ENCODE results near the gene MYO15A.
"Not testable (repeated sequence)": the region's sequence is repeated elsewhere in the genome, so short reads cannot be mapped to it uniquely, and the experiment has no call there.

The MYO15A gene

GRCh38 chr17:18205861-18206260 lies 97.3 kb downstream of the MYO15A start:
- Histone ChIP-seq H3K4me1 (ENCODE audit: insufficient read depth, low read length) (0 out of 2 replicates have a peak, but pooled peaks cover 3% of the 10 kb centered on the region), H3K36me3 (ENCODE audit: insufficient read depth, low read length) (peaks cover 62% of the 10 kb centered on the region)

GRCh38 chr17:18206962-18207361 lies 98.4 kb downstream of the MYO15A start:
- Histone ChIP-seq H3K4me1 (ENCODE audit: insufficient read depth, low read length) (0 out of 2 replicates have a peak, but pooled peaks cover 3% of the 10 kb centered on the region), H3K9ac (ENCODE audit: low read depth, low read length) (no peak overlapping the region), H3K4me3 (ENCODE audit: low read length) (no peak overlapping the region), H3K36me3 (ENCODE audit: insufficient read depth, low read length) (peaks cover 58% of the 10 kb centered on the region), H3K9me3 (ENCODE audit: insufficient read depth, low read depth, low read length) (no peaks in the 10 kb centered on the region), H3K27ac (ENCODE audit: low read depth, low read length) (no peak overlapping the region), H3K27me3 (ENCODE audit: insufficient read depth, low read length) (no peaks in the 10 kb centered on the region)

More at GRCh38 chr17:18205861-18206260, 97.3 kb downstream of the MYO15A start:
- Histone ChIP-seq H3K9me3 (ENCODE audit: insufficient read depth, low read depth, low read length) (no peaks in the 10 kb centered on the region), H3K4me3 (ENCODE audit: low read length) (no peak overlapping the region), H3K9ac (ENCODE audit: low read depth, low read length) (no peak overlapping the region), H3K27me3 (ENCODE audit: insufficient read depth, low read length) (no peaks in the 10 kb centered on the region), H3K27ac (ENCODE audit: low read depth, low read length) (no peak overlapping the region)
- 95% methylated on average over 2 of the region's 2 CpGs for WGBS

GRCh38 chr17:18208092-18208491 lies 99.5 kb downstream of the MYO15A start:
- Histone ChIP-seq H3K4me1 (ENCODE audit: insufficient read depth, low read length) (no peaks in the 10 kb centered on the region), H3K36me3 (ENCODE audit: insufficient read depth, low read length) (peaks cover 58% of the 10 kb centered on the region)
- WGBS = 96% methylated on average over 19 of the region's 19 CpGs

GRCh38 chr17:18213666-18214270 lies 105.2 kb downstream of the MYO15A start:
- Histone ChIP-seq H3K9me3 (ENCODE audit: insufficient read depth, low read depth, low read length) (no peaks in the 10 kb centered on the region), H3K27ac (ENCODE audit: low read depth, low read length) (no peak overlapping the region), H3K4me3 (ENCODE audit: low read length) (no peak overlapping the region), H3K27me3 (ENCODE audit: insufficient read depth, low read length) (no peaks in the 10 kb centered on the region), H3K36me3 (ENCODE audit: insufficient read depth, low read length) (peaks cover 19% of the 10 kb centered on the region), H3K4me1 (ENCODE audit: insufficient read depth, low read length) (no peaks in the 10 kb centered on the region; the same call in 1 of the 2 replicates), H3K9ac (ENCODE audit: low read depth, low read length) (no peak overlapping the region)
- 87% methylated on average over 7 of the region's 7 CpGs for WGBS

More at GRCh38 chr17:18208092-18208491, 99.5 kb downstream of the MYO15A start:
- Histone ChIP-seq H3K4me3 (ENCODE audit: low read length) (no peak overlapping the region), H3K9ac (ENCODE audit: low read depth, low read length) (no peak overlapping the region), H3K27ac (ENCODE audit: low read depth, low read length) (no peak overlapping the region), H3K27me3 (ENCODE audit: insufficient read depth, low read length) (no peaks in the 10 kb centered on the region), H3K9me3 (ENCODE audit: insufficient read depth, low read depth, low read length) (no peaks in the 10 kb centered on the region)

GRCh38 chr17:18216906-18217305 lies 108.3 kb downstream of the MYO15A start:
- not testable (repeated sequence) for H3K9ac ChIP-seq (ENCODE audit: low read depth, low read length); H3K4me1 ChIP-seq (ENCODE audit: insufficient read depth, low read length); H3K27me3 ChIP-seq (ENCODE audit: insufficient read depth, low read length); H3K27ac ChIP-seq (ENCODE audit: low read depth, low read length); H3K4me3 ChIP-seq (ENCODE audit: low read length); H3K9me3 ChIP-seq (ENCODE audit: insufficient read depth, low read depth, low read length); H3K36me3 ChIP-seq (ENCODE audit: insufficient read depth, low read length)
- 88% methylated on average over 11 of the region's 11 CpGs for WGBS

- no peak overlapping the region for H3K4me3 ChIP-seq (ENCODE audit: low read length)
- H3K27me3 ChIP-seq (ENCODE audit: insufficient read depth, low read length) = no peaks in the 10 kb centered on the region
- H3K36me3 ChIP-seq (ENCODE audit: insufficient read depth, low read length) = no peaks in the 10 kb centered on the region
- no peak overlapping the region for H3K9ac ChIP-seq (ENCODE audit: low read depth, low read length)
- no peaks in the 10 kb centered on the region for H3K9me3 ChIP-seq (ENCODE audit: insufficient read depth, low read depth, low read length)
- H3K4me1 ChIP-seq (ENCODE audit: insufficient read depth, low read length) = no peaks in the 10 kb centered on the region; the same call in 1 of the 2 replicates
- no peak overlapping the region for H3K27ac ChIP-seq (ENCODE audit: low read depth, low read length)
- WGBS = 24% methylated on average over 5 of the region's 6 CpGs
Observed at GRCh38 chr17:18217412-18218015, 109.0 kb downstream of the MYO15A start.

GRCh38 chr17:18218756-18219415 lies 110.3 kb downstream of the MYO15A start:
- Histone ChIP-seq H3K9ac (ENCODE audit: low read depth, low read length) (no peak overlapping the region), H3K9me3 (ENCODE audit: insufficient read depth, low read depth, low read length) (no peaks in the 10 kb centered on the region), H3K4me3 (ENCODE audit: low read length) (no peak overlapping the region), H3K36me3 (ENCODE audit: insufficient read depth, low read length) (no peaks in the 10 kb centered on the region), H3K27me3 (ENCODE audit: insufficient read depth, low read length) (no peaks in the 10 kb centered on the region), H3K27ac (ENCODE audit: low read depth, low read length) (no peak overlapping the region), H3K4me1 (ENCODE audit: insufficient read depth, low read length) (peaks cover 2% of the 10 kb centered on the region)
- 88% methylated on average over 4 of the region's 4 CpGs for WGBS

GRCh38 chr17:18224053-18224386 lies 115.5 kb downstream of the MYO15A start:
- WGBS = 70% methylated on average over 4 of the region's 4 CpGs
- peaks cover 11% of the 10 kb centered on the region for H3K4me1 ChIP-seq (ENCODE audit: insufficient read depth, low read length)
- peak overlapping the region; percentile 99 for H3K27ac ChIP-seq (ENCODE audit: low read depth, low read length)
- H3K9ac ChIP-seq (ENCODE audit: low read depth, low read length) = peak overlapping the region; percentile 90
- peak overlapping the region; percentile 67 for H3K4me3 ChIP-seq (ENCODE audit: low read length)
- H3K9me3 ChIP-seq (ENCODE audit: insufficient read depth, low read depth, low read length) = no peaks in the 10 kb centered on the region
- no peaks in the 10 kb centered on the region for H3K36me3 ChIP-seq (ENCODE audit: insufficient read depth, low read length)
- H3K27me3 ChIP-seq (ENCODE audit: insufficient read depth, low read length) = no peaks in the 10 kb centered on the region

GRCh38 chr17:18224387-18225120 lies 116.0 kb downstream of the MYO15A start:
- 2% methylated on average over 22 of the region's 23 CpGs for WGBS
- H3K27ac ChIP-seq (ENCODE audit: low read depth, low read length) = peak overlapping the region; percentile 99

GRCh38 chr17:18225121-18225641 lies 116.6 kb downstream of the MYO15A start, which contains the start of gene LLGL1:
Gene LLGL1, plus strand, starts transcription at chr17:18225635. Its CDS starts 48 bp downstream, at chr17:18225683.
- H3K4me3 ChIP-seq (ENCODE audit: low read length) = peak within 1 kb of the TSS; percentile 81
- peak within 1 kb of the TSS; percentile 90 for H3K9ac ChIP-seq (ENCODE audit: low read depth, low read length)
- peak within 1 kb of the TSS; percentile 99 for H3K27ac ChIP-seq (ENCODE audit: low read depth, low read length)
- no peaks in the 10 kb centered on the region for H3K27me3 ChIP-seq (ENCODE audit: insufficient read depth, low read length)
- H3K36me3 ChIP-seq (ENCODE audit: insufficient read depth, low read length) = no peaks in the 10 kb centered on the region
- H3K4me1 ChIP-seq (ENCODE audit: insufficient read depth, low read length) = peaks cover 11% of the 10 kb centered on the region
- WGBS = under 1% methylated on average over 60 of the region's 60 CpGs
- H3K9me3 ChIP-seq (ENCODE audit: insufficient read depth, low read depth, low read length) = no peaks in the 10 kb centered on the region

More at GRCh38 chr17:18224387-18225120, 116.0 kb downstream of the MYO15A start:
- H3K4me1 ChIP-seq (ENCODE audit: insufficient read depth, low read length) = peaks cover 11% of the 10 kb centered on the region
- H3K9ac ChIP-seq (ENCODE audit: low read depth, low read length) = peak overlapping the region; percentile 90
- H3K4me3 ChIP-seq (ENCODE audit: low read length) = peak overlapping the region; percentile 67
- no peaks in the 10 kb centered on the region for H3K27me3 ChIP-seq (ENCODE audit: insufficient read depth, low read length)
- H3K9me3 ChIP-seq (ENCODE audit: insufficient read depth, low read depth, low read length) = no peaks in the 10 kb centered on the region
- no peaks in the 10 kb centered on the region for H3K36me3 ChIP-seq (ENCODE audit: insufficient read depth, low read length)

Measured in HUES64 (cell line).